Large intestine (tissue), 3 donors: ENCODE measurements around the gene PCDHGA1. TPM values are rescaled to one million over a fixed set of nuclear protein-coding genes. Genes with fewer than 3 reads are reported as not detected.

ENCODE experiments used
- DNase-seq, 2 donors: peaks; one replicate each; pipeline versions ENCODE4 v3.0.0 to v3.0.0-alpha.2; 2013
- H3K27ac ChIP-seq: one replicate; pipeline ENCODE4 v1.5.1; 2013; ENCODE audit warnings: low read length
- H3K27me3 ChIP-seq: 2 replicates; pipeline ENCODE4 v1.6.1; 2013; ENCODE audit warnings: low read length; ENCODE audit not compliant: control insufficient read depth, insufficient read depth
- H3K36me3 ChIP-seq: 2 replicates; pipeline ENCODE4 v1.6.1; 2013; ENCODE audit warnings: low read length; ENCODE audit not compliant: control insufficient read depth, insufficient read depth
- H3K4me1 ChIP-seq: one replicate; pipeline ENCODE4 v1.6.1; 2013; ENCODE audit warnings: low read length; ENCODE audit not compliant: control insufficient read depth, insufficient read depth
- H3K4me3 ChIP-seq: one replicate; pipeline ENCODE4 v1.5.1; 2013; ENCODE audit warnings: low read length
- H3K9me3 ChIP-seq: one replicate; pipeline ENCODE4 v1.6.1; 2013; ENCODE audit warnings: mild to moderate bottlenecking, low read depth, low read length, moderate library complexity; ENCODE audit not compliant: control insufficient read depth
- WGBS: methylation state at CpG from one replicate; pipeline ENCODE4 v1.1.5; 2013; ENCODE audit warnings: low lambda C conversion rate; ENCODE audit not compliant: insufficient coverage; 5-methylcytosine and 5-hydroxymethylcytosine counted together
- polyA plus RNA-seq: library from polyadenylated mRNA; unstranded; fragments of 120-200 nt; gene quantifications from one replicate; pipeline ENCODE4 v1.2.1, GENCODE V29; 2013

The PCDHGA1 gene
- polyA plus RNA-seq, 1 donor: 0.30 TPM

GRCh38 chr5:141485321-141486055 is 155.2 kb downstream of the PCDHGA1 start:
- Histone ChIP-seq H3K4me1 (no peaks in the 10 kb centered on the region), H3K4me3 (peak overlapping the region; percentile 7), H3K9me3 (no peaks in the 10 kb centered on the region), H3K27ac (no peak overlapping the region), H3K36me3 (peaks cover 14% of the 10 kb centered on the region), H3K27me3 (peaks cover 64% of the 10 kb centered on the region)
- 0% methylated on average over 1 of the region's 38 CpGs for WGBS
- no peak for DNase-seq

GRCh38 chr5:141486091-141486490 is 155.8 kb downstream of the PCDHGA1 start:
- DNase-seq: no peak
- Histone ChIP-seq H3K27ac (no peak overlapping the region), H3K4me3 (no peak overlapping the region), H3K9me3 (no peaks in the 10 kb centered on the region), H3K27me3 (peaks cover 70% of the 10 kb centered on the region), H3K36me3 (peaks cover 14% of the 10 kb centered on the region), H3K4me1 (no peaks in the 10 kb centered on the region)
- no CpG with 5 or more reads among the region's 9 CpGs for WGBS

- H3K27me3 ChIP-seq: peaks cover 81% of the 10 kb centered on the region
- H3K36me3 ChIP-seq: peaks cover 17% of the 10 kb centered on the region
- H3K4me1 ChIP-seq: no peaks in the 10 kb centered on the region
Observed at GRCh38 chr5:141487131-141487530, 156.8 kb downstream of the PCDHGA1 start.

GRCh38 chr5:141488591-141489561 is 158.6 kb downstream of the PCDHGA1 start, which contains the start of gene PCDHGC5:
Gene PCDHGC5 (plus strand): TSS chr5:141489081. CDS start chr5:141489241, 160 bp downstream.
- no CpG with 5 or more reads among the region's 14 CpGs for whole genome bisulfite sequencing

More at GRCh38 chr5:141487131-141487530, 156.8 kb downstream of the PCDHGA1 start:
- Histone ChIP-seq H3K4me3 (no peak overlapping the region), H3K9me3 (peaks cover 8% of the 10 kb centered on the region), H3K27ac (no peak overlapping the region)
- DNase-seq: no peak
- WGBS: 100% methylated on average over 1 of the region's 7 CpGs

GRCh38 chr5:141489841-141490240 is 159.5 kb downstream of the PCDHGA1 start:
- DNase-seq: no peak
- no peak overlapping the region for H3K4me3 ChIP-seq
- WGBS: no CpG with 5 or more reads among the region's 10 CpGs
- peaks cover 2% of the 10 kb centered on the region for H3K4me1 ChIP-seq
- no peak overlapping the region for H3K27ac ChIP-seq
- peaks cover 17% of the 10 kb centered on the region for H3K36me3 ChIP-seq
- H3K9me3 ChIP-seq: peaks cover 13% of the 10 kb centered on the region
- peaks cover 90% of the 10 kb centered on the region for H3K27me3 ChIP-seq

More at GRCh38 chr5:141488591-141489561, 158.6 kb downstream of the PCDHGA1 start, which contains the start of gene PCDHGC5:
- Histone ChIP-seq H3K9me3 (peaks cover 13% of the 10 kb centered on the region), H3K36me3 (peaks cover 17% of the 10 kb centered on the region), H3K4me3 (no peak within 1 kb of the TSS), H3K27me3 (peaks cover 90% of the 10 kb centered on the region), H3K4me1 (no peaks in the 10 kb centered on the region), H3K27ac (no peak within 1 kb of the TSS)
- DNase-seq: no peak

GRCh38 chr5:141490271-141490670 is 160.0 kb downstream of the PCDHGA1 start:
- WGBS: no CpG with 5 or more reads among the region's 10 CpGs
- H3K27me3 ChIP-seq: peaks cover 90% of the 10 kb centered on the region
- no peak overlapping the region for H3K27ac ChIP-seq
- peaks cover 13% of the 10 kb centered on the region for H3K9me3 ChIP-seq
- no peak overlapping the region for H3K4me3 ChIP-seq
- peaks cover 3% of the 10 kb centered on the region for H3K4me1 ChIP-seq
- peaks cover 17% of the 10 kb centered on the region for H3K36me3 ChIP-seq
- no peak for DNase-seq

GRCh38 chr5:141490771-141491170 is 160.5 kb downstream of the PCDHGA1 start:
- Histone ChIP-seq H3K36me3 (peaks cover 17% of the 10 kb centered on the region), H3K27me3 (peaks cover 88% of the 10 kb centered on the region), H3K9me3 (peaks cover 13% of the 10 kb centered on the region), H3K4me3 (no peak overlapping the region), H3K27ac (no peak overlapping the region), H3K4me1 (peaks cover 3% of the 10 kb centered on the region)
- WGBS: no CpG with 5 or more reads among the region's 13 CpGs
- DNase-seq: no peak

GRCh38 chr5:141491323-141492167 is 161.2 kb downstream of the PCDHGA1 start:
- no CpG with 5 or more reads among the region's 66 CpGs for WGBS
- Histone ChIP-seq H3K4me1 (peaks cover 3% of the 10 kb centered on the region), H3K27me3 (peaks cover 84% of the 10 kb centered on the region), H3K4me3 (no peak overlapping the region), H3K27ac (no peak overlapping the region), H3K9me3 (peaks cover 13% of the 10 kb centered on the region), H3K36me3 (peaks cover 12% of the 10 kb centered on the region)
- DNase-seq: no peak

GRCh38 chr5:141492168-141492885 is 162.0 kb downstream of the PCDHGA1 start:
- no peak for DNase-seq
- Histone ChIP-seq H3K36me3 (peaks cover 4% of the 10 kb centered on the region), H3K4me1 (peaks cover 3% of the 10 kb centered on the region), H3K27me3 (peaks cover 76% of the 10 kb centered on the region), H3K4me3 (no peak overlapping the region), H3K9me3 (peaks cover 13% of the 10 kb centered on the region), H3K27ac (no peak overlapping the region)
- WGBS: no CpG with 5 or more reads among the region's 68 CpGs
